Measurements from ENCODE around the gene EYS. TPM values are rescaled to one million over a fixed set of nuclear protein-coding genes. Genes with fewer than 3 reads are reported as not detected.

The EYS gene
- total and polyA plus RNA-seq, 2 of the 8 experiments (the other 6 are each of a cell fraction or from before 2014, with no cell fraction given) = 0.05 to 0.13 TPM

- Histone ChIP-seq H3K79me2 (ENCODE audit: control insufficient read depth in 1 of 2, insufficient read depth in 2 of 2, low read length in 2 of 2) (no peaks in the 10 kb centered on the region), H3K14ac (ENCODE audit: insufficient read length) (no peak overlapping the region), H3K27ac (ENCODE audit: low read depth, low read length) (no peak overlapping the region), H3K23me2 (ENCODE audit: low read depth, low read length) (no peaks in the 10 kb centered on the region), H4K5ac (ENCODE audit: insufficient read length, low read depth, low read length) (no peak overlapping the region), H2AFZ (ENCODE audit: low read length) (no peak overlapping the region), H3K4ac (replicated peaks; ENCODE audit: insufficient read length, low read depth, low read length) (no peak overlapping the region), H3K56ac (replicated peaks; ENCODE audit: insufficient read length, low read depth, low read length) (no peak overlapping the region), H3K27me3 (replicated peaks in 1 of 4; ENCODE audit: control insufficient read depth in 3 of 4, extremely low read depth in 1 of 4, insufficient read depth in 3 of 4, low read length in 3 of 4) (no peaks in the 10 kb centered on the region), H3K36me3 (ENCODE audit: control insufficient read depth in 2 of 4, insufficient read depth in 4 of 4, low read length in 3 of 4) (no peaks in the 10 kb centered on the region), H2BK20ac (ENCODE audit: low read length) (no peak overlapping the region), H3K4me2 (ENCODE audit: insufficient read depth in 1 of 2, low read depth in 2 of 2, low read length in 2 of 2) (no peak overlapping the region), H2BK5ac (ENCODE audit: low read depth, low read length) (no peak overlapping the region), H4K20me1 (replicated peaks in 1 of 2; ENCODE audit: control insufficient read depth in 1 of 2, insufficient read depth in 2 of 2, low read length in 2 of 2) (no peaks in the 10 kb centered on the region), H3K79me1 (ENCODE audit: low read depth, low read length) (no peaks in the 10 kb centered on the region), H2BK12ac (ENCODE audit: low read depth, low read length) (no peak overlapping the region), H3K18ac (ENCODE audit: extremely low read depth, low read length) (no peak overlapping the region), H2BK120ac (replicated peaks; ENCODE audit: low read depth, low read length) (no peak overlapping the region), H3K9ac (replicated peaks in 1 of 4; ENCODE audit: extremely low read depth in 1 of 4, low read depth in 3 of 4, low read length in 3 of 4) (no peak overlapping the region), H3K9me3 (ENCODE audit: insufficient read depth in 2 of 2, low read depth in 1 of 2, low read length in 1 of 2) (peaks cover 8 to 11% of the 10 kb centered on the region in 2 experiments; a peak in 3 of 4 replicates), H3K23ac (ENCODE audit: insufficient read length) (no peak overlapping the region), H2BK15ac (ENCODE audit: low read length) (no peak overlapping the region), H3K4me1 (replicated peaks in 1 of 4; ENCODE audit: control insufficient read depth in 3 of 4, insufficient read depth in 4 of 4, low read length in 3 of 4) (no peaks in the 10 kb centered on the region), H3K4me3 (ENCODE audit: extremely low read depth in 1 of 4, insufficient read depth in 2 of 4, low read depth in 3 of 4, low read length in 4 of 4) (no peak overlapping the region), H2AK5ac (ENCODE audit: low read depth, low read length) (no peak overlapping the region), H4K8ac (ENCODE audit: extremely low read depth, insufficient read depth, low read length) (no peak overlapping the region), H4K91ac (replicated peaks; ENCODE audit: insufficient read length, low read length) (no peak overlapping the region)
- 93% methylated on average over 8 of the region's 8 CpGs; no CpG with 5 or more reads in 1 of the 2 experiments for WGBS, 2 experiments (ENCODE audit: extremely low coverage in 1 of 2, insufficient coverage in 1 of 2, insufficient read length in 1 of 2, insufficient replicate concordance in 2 of 2, low coverage in 1 of 2, low lambda C conversion rate in 2 of 2, missing lambda C conversion rate in 1 of 2)
- ChIA-PET POLR2A (ENCODE audit: partially characterized antibody) (no interaction called here), CTCF (ENCODE audit: partially characterized antibody) (interaction anchor here (6.6 kb wide), 1 partner anchor 314 kb away, joined by 47 read pairs; no protein-coding TSS in a partner anchor)
- FAIRE-seq = no peak
- no peak for DNase-seq (ENCODE audit: low read depth in 1 of 2, low spot score in 2 of 2)
- TF ChIP-seq GTF2F1 (IDR thresholded peaks at IDR 0.05; ENCODE audit: borderline replicate concordance, low read depth, low read length) (no peak), SIN3A (conservative IDR thresholded peaks at IDR 0.05 in 1 of 2, IDR thresholded peaks at IDR 0.05 in 1 of 2; ENCODE audit: low read depth in 1 of 2, low read length in 2 of 2) (no peak), SP2 (IDR thresholded peaks at IDR 0.05; ENCODE audit: low read length) (no peak), CHD1 (IDR thresholded peaks at IDR 0.05; ENCODE audit: low read depth, low read length) (no peak), CTBP2 (IDR thresholded peaks at IDR 0.05; ENCODE audit: borderline replicate concordance, insufficient read depth, insufficient read length, low read length) (no peak), RFX5 (IDR thresholded peaks at IDR 0.05; ENCODE audit: borderline replicate concordance, low read depth, low read length) (no peak), RAD21 (IDR thresholded peaks at IDR 0.05 in 1 of 2, conservative IDR thresholded peaks at IDR 0.05 in 1 of 2; ENCODE audit: low read depth in 2 of 2, low read length in 2 of 2) (no peak), MAX (IDR thresholded peaks at IDR 0.05) (no peak), USF2 (IDR thresholded peaks at IDR 0.05; ENCODE audit: low read length) (no peak), SIX5 (IDR thresholded peaks at IDR 0.05; ENCODE audit: low read depth, low read length) (no peak), CBX5 (IDR thresholded peaks at IDR 0.05; ENCODE audit: low read depth, low read length) (no peak), SAP30 (IDR thresholded peaks at IDR 0.05; ENCODE audit: insufficient read depth, insufficient replicate concordance, low read length) (no peak)
Measured at GRCh38 chr6:64326939-64327338, 1380.1 kb downstream of the EYS start.

All from H1 (cell line).